Adrenal gland (tissue), 12 donors: ENCODE data around the gene TOMM40. TPM values are rescaled to one million over a fixed set of nuclear protein-coding genes. Genes with fewer than 3 reads are reported as not detected.
A peak's percentile ranks its signal among the peaks of the same experiment; 100 is the strongest.
"Not testable (repeated sequence)": the region's sequence is repeated elsewhere in the genome, so short reads cannot be mapped to it uniquely, and the experiment has no call there.

Experiments used
- DNase-seq, 7 donors: peaks; one replicate each; pipeline ENCODE4 v3.0.0-alpha.2; 2019 to 2020
- H3K27ac ChIP-seq, 5 donors: fragments of 200-600 bp; sonication (generic) in 4 of 5; 1 replicate in 3 of 5; 2 replicates in 2 of 5; pipeline versions ENCODE4 v1.5.1 to v1.8.0; 2016 to 2020; ENCODE audit warnings: mild to moderate bottlenecking in 1 of 5
- H3K27me3 ChIP-seq: fragments of 200-600 bp; 2 replicates; pipeline ENCODE4 v1.8.0; 2021
- H3K36me3 ChIP-seq, 2 donors: fragments of 200-600 bp; replicated peaks in 1 of 2; 1 replicate in 1 of 2; 2 replicates in 1 of 2; pipeline versions ENCODE4 v1.5.1 to v1.8.0; 2018 to 2022
- H3K4me1 ChIP-seq, 2 donors: fragments of 200-600 bp; replicated peaks in 1 of 2; 1 replicate in 1 of 2; 2 replicates in 1 of 2; pipeline versions ENCODE4 v1.5.1 to v1.8.0; 2018 to 2021
- H3K4me3 ChIP-seq, 4 donors: fragments of 200-600 bp; sonication (generic) in 3 of 4; one replicate each; pipeline ENCODE4 v1.5.1; 2016 to 2018
- H3K9me3 ChIP-seq, 3 donors: fragments of 200-600 bp; sonication (generic) in 1 of 3; replicated peaks in 1 of 3; 1 replicate in 2 of 3; 2 replicates in 1 of 3; pipeline versions ENCODE4 v1.5.1 to v1.8.0; 2016 to 2021
- POLR2A ChIP-seq, 2 donors: fragments of 450-650 bp; IDR thresholded peaks; one replicate each; pipeline ENCODE4 v1.6.1; 2017; ENCODE audit warnings: antibody characterized with exemption in 2 of 2, mild to moderate bottlenecking in 2 of 2, moderate library complexity in 1 of 2
- WGBS, 4 donors: extraction: QIAGEN DNeasy Blood & Tissue Kit in 2 of 4; methylation state at CpG; one replicate each; pipeline versions ENCODE4 v1.1.5 to v1.1.7; 2013 to 2017; 5-methylcytosine and 5-hydroxymethylcytosine counted together
- intact Hi-C, 2 donors: fragments of 100-400 bp; cut with DNase I; formaldehyde crosslinking; loops; one replicate each; pipeline versions ENCODE4 v1.14.1 to v1.15.0; 2022 to 2023
- polyA plus RNA-seq, 3 donors: library from polyadenylated mRNA; stranded (reverse); fragments of 200-250 nt in 2 of 3; fragments of 350-450 nt in 1 of 3; fragmentation: Illumina TruSeq in 1 of 3; extraction: RNeasy Lipid Tissue Mini Kit (QIAGEN cat#74804) in 1 of 3; gene quantifications; one replicate each; pipeline ENCODE4 v1.2.3, GENCODE V29; 2013 to 2014
- total RNA-seq, 9 donors: library from RNA; depleted of rRNA in 4 of 9; stranded (reverse); fragments of >200 nt in 4 of 9; fragments of 120-200 nt in 1 of 9; fragmentation: NEBNext Ultra II Directional in 1 of 9; extraction: Animal tissue kit (Norgen Biotek cat#: 25700) in 1 of 9; gene quantifications; one replicate each; pipeline versions ENCODE4 v1.1.0 to v1.2.4, GENCODE V29; 2013 to 2023
- TF ChIP-seq, protein P1 (sequence below), 6 experiments: fragments of 450-650 bp in 4 of 6; fragments of 200-600 bp in 2 of 6; sonication (generic) in 1 of 6; IDR thresholded peaks; 1 replicate in 5 of 6; 2 replicates in 1 of 6; pipeline versions ENCODE4 v1.5.1 to v1.8.0; 2016 to 2021; ENCODE audit warnings: antibody characterized with exemption in 6 of 6, mild to moderate bottlenecking in 2 of 6, moderate library complexity in 1 of 6
- donor health status: healthy with polysubstance abuse.
- donor health status: Bipolar disorder and iron deficiency.
- donor health status: DM: yes; HTN: yes; CAD: no.
- donor health status: DM: no; HTN: no; CAD: no.
- donor health status: DM: no; HTN: no; CAD: no.
- donor health status: DM: yes; HTN: yes; CAD: no.

Gene TOMM40
- total and polyA plus RNA-seq, 12 donors: 53.1 to 248 (median 68.8) TPM

DNA sequence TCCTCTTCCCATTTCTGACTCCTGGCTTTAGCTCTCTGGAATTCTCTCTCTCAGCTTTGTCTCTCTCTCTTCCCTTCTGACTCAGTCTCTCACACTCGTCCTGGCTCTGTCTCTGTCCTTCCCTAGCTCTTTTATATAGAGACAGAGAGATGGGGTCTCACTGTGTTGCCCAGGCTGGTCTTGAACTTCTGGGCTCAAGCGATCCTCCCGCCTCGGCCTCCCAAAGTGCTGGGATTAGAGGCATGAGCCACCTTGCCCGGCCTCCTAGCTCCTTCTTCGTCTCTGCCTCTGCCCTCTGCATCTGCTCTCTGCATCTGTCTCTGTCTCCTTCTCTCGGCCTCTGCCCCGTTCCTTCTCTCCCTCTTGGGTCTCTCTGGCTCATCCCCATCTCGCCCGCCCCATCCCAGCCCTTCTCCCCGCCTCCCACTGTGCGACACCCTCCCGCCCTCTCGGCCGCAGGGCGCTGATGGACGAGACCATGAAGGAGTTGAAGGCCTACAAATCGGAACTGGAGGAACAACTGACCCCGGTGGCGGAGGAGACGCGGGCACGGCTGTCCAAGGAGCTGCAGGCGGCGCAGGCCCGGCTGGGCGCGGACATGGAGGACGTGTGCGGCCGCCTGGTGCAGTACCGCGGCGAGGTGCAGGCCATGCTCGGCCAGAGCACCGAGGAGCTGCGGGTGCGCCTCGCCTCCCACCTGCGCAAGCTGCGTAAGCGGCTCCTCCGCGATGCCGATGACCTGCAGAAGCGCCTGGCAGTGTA, 17.2 kb downstream of the TOMM40 start:
- Histone ChIP-seq H3K9me3 (no peaks in the 10 kb centered on the region), H3K36me3 (peaks cover 0 to 11% of the 10 kb centered on the region in 2 donors), H3K27me3 (no peaks in the 10 kb centered on the region), H3K27ac (peak overlapping the region in 2 of 5 donors; percentile 12 to 32), H3K4me3 (peak overlapping the region in 2 of 4 donors; percentile 49 to 61), H3K4me1 (peaks cover 47 to 69% of the 10 kb centered on the region in 2 donors)
- WGBS, 4 donors: 93 to 94% (median 93%) methylated on average over 40 to 46 of the region's 46 CpGs
- TF ChIP-seq, protein P1, sequence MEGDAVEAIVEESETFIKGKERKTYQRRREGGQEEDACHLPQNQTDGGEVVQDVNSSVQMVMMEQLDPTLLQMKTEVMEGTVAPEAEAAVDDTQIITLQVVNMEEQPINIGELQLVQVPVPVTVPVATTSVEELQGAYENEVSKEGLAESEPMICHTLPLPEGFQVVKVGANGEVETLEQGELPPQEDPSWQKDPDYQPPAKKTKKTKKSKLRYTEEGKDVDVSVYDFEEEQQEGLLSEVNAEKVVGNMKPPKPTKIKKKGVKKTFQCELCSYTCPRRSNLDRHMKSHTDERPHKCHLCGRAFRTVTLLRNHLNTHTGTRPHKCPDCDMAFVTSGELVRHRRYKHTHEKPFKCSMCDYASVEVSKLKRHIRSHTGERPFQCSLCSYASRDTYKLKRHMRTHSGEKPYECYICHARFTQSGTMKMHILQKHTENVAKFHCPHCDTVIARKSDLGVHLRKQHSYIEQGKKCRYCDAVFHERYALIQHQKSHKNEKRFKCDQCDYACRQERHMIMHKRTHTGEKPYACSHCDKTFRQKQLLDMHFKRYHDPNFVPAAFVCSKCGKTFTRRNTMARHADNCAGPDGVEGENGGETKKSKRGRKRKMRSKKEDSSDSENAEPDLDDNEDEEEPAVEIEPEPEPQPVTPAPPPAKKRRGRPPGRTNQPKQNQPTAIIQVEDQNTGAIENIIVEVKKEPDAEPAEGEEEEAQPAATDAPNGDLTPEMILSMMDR (IDR thresholded peaks at IDR 0.05): no peak
- intact Hi-C loops: loop anchor here in 1 of 2 donors (10.0 kb wide), 1 partner anchor 157 kb away; no protein-coding TSS in a partner anchor
- peak in 2 of 7 donors; percentile 14 to 31 for DNase-seq

GRCh38 chr19:44908836-44909261, 17.8 kb downstream of the TOMM40 start:
- intact Hi-C loops: loop anchor here in 1 of 2 donors (10.0 kb wide), 1 partner anchor 156 kb away; no protein-coding TSS in a partner anchor

DNA sequence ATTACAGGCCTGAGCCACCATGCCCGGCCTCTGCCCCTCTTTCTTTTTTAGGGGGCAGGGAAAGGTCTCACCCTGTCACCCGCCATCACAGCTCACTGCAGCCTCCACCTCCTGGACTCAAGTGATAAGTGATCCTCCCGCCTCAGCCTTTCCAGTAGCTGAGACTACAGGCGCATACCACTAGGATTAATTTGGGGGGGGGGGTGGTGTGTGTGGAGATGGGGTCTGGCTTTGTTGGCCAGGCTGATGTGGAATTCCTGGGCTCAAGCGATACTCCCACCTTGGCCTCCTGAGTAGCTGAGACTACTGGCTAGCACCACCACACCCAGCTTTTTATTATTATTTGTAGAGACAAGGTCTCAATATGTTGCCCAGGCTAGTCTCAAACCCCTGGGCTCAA, 18.7 kb downstream of the TOMM40 start:
- peak overlapping the region in 1 of 4 donors; percentile 34 for H3K4me3 ChIP-seq
- peaks cover 38 to 58% of the 10 kb centered on the region in 2 donors for H3K4me1 ChIP-seq
- peak overlapping the region in 3 of 5 donors; percentile 29 to 87 (median 85) for H3K27ac ChIP-seq
- DNase-seq: peak in 2 of 7 donors; percentile 30 to 33
- no peaks in the 10 kb centered on the region for H3K27me3 ChIP-seq
- intact Hi-C loops: loop anchor here in 1 of 2 donors (10.0 kb wide), 1 partner anchor 155 kb away; no protein-coding TSS in a partner anchor
- no peaks in the 10 kb centered on the region for H3K9me3 ChIP-seq
- peak in 1 of 2 donors; percentile 13 for TF ChIP-seq POLR2A (IDR thresholded peaks at IDR 0.05)
- TF ChIP-seq, protein P1 (IDR thresholded peaks at IDR 0.05): no peak
- peaks cover 0 to 9% of the 10 kb centered on the region in 2 donors for H3K36me3 ChIP-seq
- 86 to 89% (median 86%) methylated on average over 5 of the region's 5 CpGs for WGBS, 4 donors

More at GRCh38 chr19:44908836-44909261, 17.8 kb downstream of the TOMM40 start:
- Histone ChIP-seq H3K27me3 (no peaks in the 10 kb centered on the region), H3K27ac (no peak overlapping the region), H3K36me3 (peaks cover 0 to 9% of the 10 kb centered on the region in 2 donors), H3K9me3 (no peaks in the 10 kb centered on the region), H3K4me1 (peaks cover 48 to 67% of the 10 kb centered on the region in 2 donors), H3K4me3 (no peak overlapping the region)
- DNase-seq: peak in 2 of 7 donors; percentile 35 to 37
- 91 to 95% (median 93%) methylated on average over 11 to 44 of the region's 44 CpGs for WGBS, 4 donors
- TF ChIP-seq POLR2A (IDR thresholded peaks at IDR 0.05): no peak
- TF ChIP-seq, protein P1 (IDR thresholded peaks at IDR 0.05): no peak

DNA sequence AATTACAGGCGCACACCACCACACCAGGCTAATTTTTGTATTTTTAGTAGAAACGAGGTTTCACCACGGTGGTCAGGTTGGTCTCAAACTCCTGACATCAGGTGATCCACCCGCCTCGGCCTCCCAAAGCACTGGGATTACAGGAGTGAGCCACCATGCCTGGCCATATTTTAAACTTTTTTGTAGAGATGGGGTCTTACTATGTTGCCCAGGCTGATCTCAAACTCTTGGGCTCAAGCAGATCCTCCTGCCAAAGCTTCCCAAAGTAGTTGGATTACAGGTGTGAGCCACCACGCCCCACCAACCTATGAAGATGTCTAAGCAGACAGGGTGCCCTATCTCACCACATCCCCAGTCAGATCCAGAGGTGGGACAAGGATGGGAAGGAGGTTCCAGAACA, 20.8 kb downstream of the TOMM40 start:
- H3K4me3 ChIP-seq, H3K36me3 ChIP-seq, H3K27me3 ChIP-seq, H3K9me3 ChIP-seq, intact Hi-C loops, DNase-seq: not testable (repeated sequence)
- Histone ChIP-seq H3K27ac (peak overlapping the region; percentile 16 to 92 (median 85)), H3K4me1 (peaks cover 35 to 49% of the 10 kb centered on the region in 2 donors)
- WGBS, 4 donors: 90 to 95% (median 92%) methylated on average over 6 of the region's 6 CpGs
